Lung (tissue), 12 donors: ENCODE data around the gene HDX. TPM values are rescaled to one million over a fixed set of nuclear protein-coding genes. Genes with fewer than 3 reads are reported as not detected.
A peak's percentile ranks its signal among the peaks of the same experiment; 100 is the strongest.

Experiments
- ATAC-seq: fragments of 200-7000 bp; cut with Tn5 transposase; one replicate; pipeline ENCODE4 v1.9.1; 2020; ENCODE audit warnings: moderate number of reproducible peaks; ENCODE audit not compliant: insufficient read depth, low FRiP score
- DNase-seq, 3 donors: peaks; one replicate each; pipeline ENCODE4 v3.0.0-alpha.2; 2013 to 2017
- H3K27ac ChIP-seq, 2 donors: one replicate each; pipeline ENCODE4 v1.5.1; 2013; ENCODE audit warnings: mild to moderate bottlenecking in 2 of 2, moderate library complexity in 2 of 2, control low read depth in 1 of 2, inconsistent platforms in 1 of 2, low read depth in 1 of 2, low read length in 1 of 2
- H3K27me3 ChIP-seq, 3 donors: one replicate each; pipeline ENCODE4 v1.5.1; 2013; ENCODE audit warnings: low read length in 2 of 3; ENCODE audit not compliant: control insufficient read depth in 3 of 3, insufficient read depth in 3 of 3
- H3K36me3 ChIP-seq, 4 donors: one replicate each; pipeline ENCODE4 v1.5.1; 2013; ENCODE audit warnings: low read length in 4 of 4, mild to moderate bottlenecking in 1 of 4, moderate library complexity in 1 of 4; ENCODE audit not compliant: control insufficient read depth in 4 of 4, insufficient read depth in 4 of 4
- H3K4me1 ChIP-seq, 5 donors: one replicate each; pipeline ENCODE4 v1.5.1; 2013; ENCODE audit warnings: low read length in 5 of 5, mild to moderate bottlenecking in 2 of 5, moderate library complexity in 1 of 5; ENCODE audit not compliant: control insufficient read depth in 5 of 5, insufficient read depth in 5 of 5
- H3K4me3 ChIP-seq: one replicate; pipeline ENCODE4 v1.5.1; 2013; ENCODE audit warnings: mild to moderate bottlenecking, control low read depth, moderate library complexity
- H3K9ac ChIP-seq, 2 donors: one replicate each; pipeline ENCODE4 v1.5.1; 2013; ENCODE audit warnings: low read length in 2 of 2, control low read depth in 1 of 2; ENCODE audit not compliant: insufficient read depth in 1 of 2
- H3K9me3 ChIP-seq, 4 donors: one replicate each; pipeline ENCODE4 v1.5.1; 2013; ENCODE audit warnings: low read length in 3 of 4, mild to moderate bottlenecking in 1 of 4, moderate library complexity in 1 of 4; ENCODE audit not compliant: control insufficient read depth in 4 of 4, insufficient read depth in 3 of 4
- CTCF ChIP-seq: IDR thresholded peaks from 2 replicates; pipeline ENCODE4 v1.5.1; 2012; ENCODE audit warnings: mild to moderate bottlenecking; ENCODE audit errors: control extremely low read depth, extremely low read depth
- WGBS, 2 donors: extraction: QIAGEN DNeasy Blood & Tissue Kit; methylation state at CpG; one replicate each; pipeline ENCODE4 v1.1.7; 2013; 5-methylcytosine and 5-hydroxymethylcytosine counted together
- polyA plus RNA-seq, 2 donors: library from polyadenylated mRNA; stranded (reverse); fragments of 200-250 nt; gene quantifications; one replicate each; pipeline ENCODE4 v1.2.1, GENCODE V29; 2013
- total RNA-seq, 2 donors: library from RNA; depleted of rRNA in 1 of 2; stranded (reverse); fragments of >200 nt in 1 of 2; gene quantifications; one replicate each; pipeline ENCODE4 v1.2.1, GENCODE V29; 2014 to 2021
- donor health status: control.
- donor health status: control.
- donor health status: Bipolar disorder and iron deficiency.
- donor health status: healthy.
- donor health status: DM: yes; HTN: yes; CAD: no.

Gene HDX
- total and polyA plus RNA-seq, 4 donors, result 0.43 to 11.2 (median 2.4) TPM

- no peak overlapping the region for H3K4me3 ChIP-seq
- no peak overlapping the region for H3K9ac ChIP-seq
- H3K4me1 ChIP-seq, result no peaks in the 10 kb centered on the region
- TF ChIP-seq CTCF, result no peak
- H3K9me3 ChIP-seq, result no peaks in the 10 kb centered on the region
- DNase-seq (no peak), ATAC-seq (no peak)
- H3K27me3 ChIP-seq, result no peaks in the 10 kb centered on the region
- H3K27ac ChIP-seq, result no peak overlapping the region
- H3K36me3 ChIP-seq, result no peaks in the 10 kb centered on the region
Measured at GRCh38 chrX:84357296-84357695, 145.0 kb downstream of the HDX start.

- no peak for DNase-seq
- Histone ChIP-seq H3K9me3 (no peaks in the 10 kb centered on the region), H3K27me3 (peaks cover 0 to 4% (median 0%) of the 10 kb centered on the region in 3 donors), H3K36me3 (no peaks in the 10 kb centered on the region), H3K4me3 (no peak overlapping the region), H3K9ac (no peak overlapping the region), H3K27ac (no peak overlapping the region), H3K4me1 (no peaks in the 10 kb centered on the region)
- ATAC-seq, result no peak
- TF ChIP-seq CTCF, result no peak
- WGBS, 2 donors, result 43 to 71% methylated on average over 1 of the region's 1 CpG
Measured at GRCh38 chrX:84340968-84341367, 161.3 kb downstream of the HDX start.

GRCh38 chrX:84339507-84340364, 162.5 kb downstream of the HDX start:
- Histone ChIP-seq H3K27me3 (peaks cover 0 to 4% (median 0%) of the 10 kb centered on the region in 3 donors), H3K27ac (no peak overlapping the region), H3K4me3 (no peak overlapping the region), H3K4me1 (no peaks in the 10 kb centered on the region), H3K9ac (no peak overlapping the region), H3K36me3 (no peaks in the 10 kb centered on the region), H3K9me3 (no peaks in the 10 kb centered on the region)
- peak in 1 of 3 donors; percentile 5 for DNase-seq
- no peak for TF ChIP-seq CTCF
- WGBS, 2 donors, result 14 to 24% methylated on average over 4 of the region's 4 CpGs
- peak; percentile 47 for ATAC-seq
